IMR-90 (cell line): ENCODE results near the gene PRKAB1.

Experiments
- CEBPB ChIP-seq: IDR thresholded peaks from 2 replicates; pipeline ENCODE4 v1.6.1; 2012; ENCODE audit warnings: low read depth, low read length, improper control_type of control experiment
- CTCF ChIP-seq: conservative IDR thresholded peaks from 2 replicates; pipeline ENCODE4 v1.5.1; 2012; ENCODE audit warnings: mild to moderate bottlenecking, low read depth, low read length, improper control_type of control experiment
- ELK1 ChIP-seq: fragments of 150-350 bp; IDR thresholded peaks from 2 replicates; pipeline ENCODE4 v1.6.1; 2016; ENCODE audit warnings: low read depth, mild to moderate bottlenecking, low read length, moderate library complexity, borderline replicate concordance
- POLR2A ChIP-seq: IDR thresholded peaks from 2 replicates; pipeline ENCODE4 v1.6.1; 2012; ENCODE audit warnings: mild to moderate bottlenecking, low read depth, low read length
- USF2 ChIP-seq: fragments of 150-350 bp; IDR thresholded peaks from 2 replicates; pipeline ENCODE4 v1.6.1; 2017; ENCODE audit warnings: mild to moderate bottlenecking, antibody characterized with exemption, low read length, low read depth

- no peak for TF ChIP-seq CTCF
- no peak for TF ChIP-seq CEBPB
- no peak for TF ChIP-seq USF2
- TF ChIP-seq POLR2A: no peak
- TF ChIP-seq ELK1: no peak
These were observed 15.9 kb downstream of the PRKAB1 start for GRCh38 chr12:119683816-119684215.
